GM21360 (cell line): ENCODE measurements around the gene ASB18.

Experiments
- ATAC-seq: cut with Tn5 transposase; IDR thresholded peaks from one replicate; pipeline ENCODE4 v1.9.1; 2021; ENCODE audit warnings: mild to moderate bottlenecking, moderate library complexity; ENCODE audit not compliant: unreplicated experiment

The ASB18 gene

GRCh38 chr2:236209996-236210395, 54.2 kb downstream of the ASB18 start:
- no peak for ATAC-seq

DNA sequence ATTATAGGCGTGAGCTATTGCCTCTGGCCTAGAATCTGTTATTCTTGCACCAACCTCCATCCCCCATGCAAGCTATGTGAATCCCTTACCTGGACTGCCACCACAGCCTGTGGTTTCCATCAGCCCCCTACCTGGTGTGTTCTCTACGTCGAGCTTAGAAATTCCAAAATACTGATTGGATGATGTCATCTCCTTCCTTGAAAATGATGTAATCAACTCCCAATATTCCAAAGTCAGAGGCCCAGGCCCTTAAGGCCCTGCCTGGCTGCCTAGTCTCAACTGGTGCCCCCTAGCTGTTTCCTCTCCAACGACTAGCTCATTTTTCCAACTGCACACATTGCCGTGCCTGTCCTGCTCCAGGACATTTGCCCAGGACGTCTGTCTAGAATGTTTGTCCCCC, 54.7 kb downstream of the ASB18 start:
- no peak for ATAC-seq

DNA sequence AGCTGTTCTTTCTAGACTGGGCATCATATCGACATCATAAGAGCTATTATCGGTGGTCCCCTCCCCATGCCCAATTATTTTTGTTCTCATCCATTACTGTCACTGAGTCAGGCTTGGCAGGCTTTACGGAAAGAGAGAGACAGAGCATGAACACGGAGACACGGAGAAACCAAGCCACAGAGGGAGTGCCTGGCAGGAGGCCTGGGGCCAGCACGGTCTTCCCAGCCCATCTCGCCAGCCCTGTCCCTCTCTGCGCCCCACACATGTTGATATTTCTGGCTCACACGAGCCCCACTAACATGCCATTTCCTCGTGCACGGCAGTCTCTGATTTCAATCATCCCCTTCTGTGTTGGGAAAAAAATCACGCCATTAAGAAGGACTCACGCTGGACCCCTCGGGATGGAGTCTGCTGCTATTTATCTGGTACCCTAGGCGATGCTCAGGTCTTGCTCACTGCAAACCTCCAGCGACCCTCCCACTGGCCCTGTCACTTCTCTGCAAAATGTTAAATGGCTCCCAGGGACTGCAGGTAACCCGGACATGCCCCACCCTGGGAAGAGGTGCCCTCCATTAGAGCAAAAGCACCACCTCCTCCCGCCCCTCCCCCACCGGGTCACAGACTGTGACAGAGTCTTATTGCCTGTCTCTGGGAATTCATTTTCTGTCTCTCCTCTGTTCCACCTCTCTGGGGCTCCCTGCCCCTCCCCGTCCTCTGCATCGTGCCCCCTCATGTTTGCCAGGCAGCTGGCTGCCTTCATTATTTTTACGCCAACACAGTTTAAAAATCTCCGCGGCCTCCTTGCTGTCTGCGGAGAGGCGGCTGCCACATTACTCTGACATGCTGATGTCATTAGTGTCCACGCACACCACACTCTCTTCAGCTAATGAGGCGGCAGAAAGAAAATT, 55.9 kb downstream of the ASB18 start:
- no peak for ATAC-seq

- ATAC-seq = no peak
Observed at GRCh38 chr2:236207472-236207871, 56.7 kb downstream of the ASB18 start.

DNA sequence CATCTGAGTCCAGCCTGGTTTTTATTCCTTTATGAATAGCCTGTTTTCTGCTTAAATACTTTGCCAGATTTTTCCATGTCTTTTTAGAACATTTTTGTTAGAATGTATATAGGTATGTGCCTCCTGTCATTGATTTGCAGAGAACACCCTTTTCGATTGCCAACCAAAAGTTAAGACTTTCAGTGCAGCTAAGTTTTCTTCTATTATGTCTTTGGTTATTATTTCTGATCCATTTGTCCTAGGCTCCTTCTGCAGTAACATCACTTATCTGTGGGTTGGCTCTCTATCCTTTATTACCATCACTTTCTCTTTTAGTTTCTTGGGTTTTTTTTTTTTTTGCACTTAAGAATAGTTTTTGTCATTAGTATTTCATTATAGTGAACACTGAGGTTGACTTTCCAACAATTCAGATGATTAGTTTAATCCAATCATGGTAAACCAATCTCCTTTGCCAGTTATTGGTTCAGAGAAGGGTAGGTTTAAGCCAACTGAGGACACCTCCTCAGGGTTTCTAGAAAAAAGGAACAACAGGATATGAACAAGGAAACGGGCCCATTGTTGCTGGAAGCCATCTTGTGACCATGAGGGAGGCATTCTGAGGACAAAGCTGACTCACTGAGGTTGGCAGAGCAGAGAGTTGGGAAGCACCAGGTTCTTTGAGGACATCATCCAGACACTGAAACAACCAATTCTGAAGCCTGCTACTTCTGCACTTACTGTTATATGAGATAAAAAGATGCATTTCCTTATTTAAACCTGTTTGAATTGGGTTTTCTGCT, 58.1 kb downstream of the ASB18 start:
- no peak for ATAC-seq

- ATAC-seq = no peak
Observed at GRCh38 chr2:236204953-236205352, 59.3 kb downstream of the ASB18 start.

DNA sequence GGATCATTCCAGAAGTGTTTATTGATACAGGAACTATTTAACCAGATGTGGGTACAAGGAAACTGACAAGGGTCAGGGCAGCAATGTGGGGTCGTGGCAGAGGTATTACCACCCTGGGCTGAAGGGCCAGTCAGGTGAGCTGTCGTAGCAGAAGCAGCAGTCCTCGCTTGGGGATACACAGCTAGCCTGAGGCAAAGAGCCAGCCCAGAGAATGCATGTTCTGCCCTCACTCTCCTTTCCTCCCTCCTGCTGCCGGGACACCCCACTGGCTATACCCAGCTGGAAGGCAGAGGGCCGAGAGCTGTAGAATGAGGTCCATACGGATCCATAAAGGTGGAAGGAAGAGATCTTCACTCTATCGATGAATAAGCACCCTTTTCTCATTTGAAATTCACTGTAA, 63.8 kb downstream of the ASB18 start:
- no peak for ATAC-seq

- no peak for ATAC-seq
Observed at GRCh38 chr2:236196366-236196765, 67.8 kb downstream of the ASB18 start.

DNA sequence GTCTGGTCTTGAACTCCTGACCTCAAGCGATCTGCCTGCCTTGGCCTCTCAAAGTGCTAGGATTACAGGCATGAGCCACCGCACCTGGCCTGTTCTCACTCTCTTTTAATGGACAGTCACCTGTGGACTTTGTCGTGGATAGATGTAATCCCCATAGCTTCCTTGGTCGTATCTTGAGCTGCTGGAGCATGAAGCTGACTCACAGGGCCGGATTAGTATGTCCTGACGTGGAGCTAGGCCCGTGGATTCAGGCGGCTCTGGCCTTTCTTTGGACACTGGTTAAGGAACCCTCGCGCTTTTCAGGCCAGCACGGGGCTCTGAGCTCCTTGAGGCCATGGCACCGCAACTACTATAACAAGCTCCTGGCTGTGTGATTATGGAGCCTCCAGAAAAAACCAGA, 68.5 kb downstream of the ASB18 start:
- ATAC-seq = no peak

GRCh38 chr2:236194786-236195185, 69.4 kb downstream of the ASB18 start:
- no peak for ATAC-seq

GRCh38 chr2:236193026-236193425, 71.2 kb downstream of the ASB18 start:
- no peak for ATAC-seq

DNA sequence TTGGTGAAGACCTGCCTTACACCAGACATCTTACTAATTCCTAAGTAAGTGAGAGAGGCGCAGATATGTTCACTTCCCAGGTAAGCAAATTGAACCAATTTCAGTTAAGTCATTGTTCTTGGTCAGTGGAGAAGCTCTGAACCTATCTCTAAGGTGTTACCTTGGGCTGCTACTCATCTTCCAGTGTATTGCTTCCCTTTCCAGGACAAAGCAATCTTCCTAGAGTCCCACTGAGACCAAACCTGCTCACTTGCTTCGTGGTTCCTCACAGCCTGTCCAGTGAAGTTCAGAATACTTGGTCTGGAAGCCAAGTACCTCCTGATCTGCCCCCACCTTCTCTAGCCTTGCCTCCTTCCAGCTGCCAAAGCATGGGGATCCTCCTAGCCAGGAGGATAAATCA, 73.5 kb downstream of the ASB18 start:
- no peak for ATAC-seq

DNA sequence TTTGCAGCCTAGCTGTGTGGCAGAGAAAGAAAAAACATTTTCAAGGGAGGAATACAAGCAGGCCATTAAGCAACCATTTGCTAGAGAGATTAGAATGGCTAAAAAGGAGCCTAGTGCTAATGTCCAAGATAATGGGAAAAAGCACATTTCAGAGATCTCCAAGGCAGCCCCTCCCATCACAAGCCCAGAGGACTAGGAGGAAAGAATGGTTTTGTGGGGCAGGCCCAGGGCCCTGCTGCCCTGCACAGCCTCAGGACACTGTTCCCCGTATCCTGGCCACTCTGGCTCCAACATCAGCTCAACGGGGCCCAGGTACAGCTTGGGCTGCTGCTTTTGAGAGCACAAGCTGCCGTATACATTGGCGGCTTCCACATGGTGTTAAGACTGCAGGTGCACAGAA, 79.5 kb downstream of the ASB18 start:
- no peak for ATAC-seq

GRCh38 chr2:236180831-236181453, 83.3 kb downstream of the ASB18 start:
- no peak for ATAC-seq

DNA sequence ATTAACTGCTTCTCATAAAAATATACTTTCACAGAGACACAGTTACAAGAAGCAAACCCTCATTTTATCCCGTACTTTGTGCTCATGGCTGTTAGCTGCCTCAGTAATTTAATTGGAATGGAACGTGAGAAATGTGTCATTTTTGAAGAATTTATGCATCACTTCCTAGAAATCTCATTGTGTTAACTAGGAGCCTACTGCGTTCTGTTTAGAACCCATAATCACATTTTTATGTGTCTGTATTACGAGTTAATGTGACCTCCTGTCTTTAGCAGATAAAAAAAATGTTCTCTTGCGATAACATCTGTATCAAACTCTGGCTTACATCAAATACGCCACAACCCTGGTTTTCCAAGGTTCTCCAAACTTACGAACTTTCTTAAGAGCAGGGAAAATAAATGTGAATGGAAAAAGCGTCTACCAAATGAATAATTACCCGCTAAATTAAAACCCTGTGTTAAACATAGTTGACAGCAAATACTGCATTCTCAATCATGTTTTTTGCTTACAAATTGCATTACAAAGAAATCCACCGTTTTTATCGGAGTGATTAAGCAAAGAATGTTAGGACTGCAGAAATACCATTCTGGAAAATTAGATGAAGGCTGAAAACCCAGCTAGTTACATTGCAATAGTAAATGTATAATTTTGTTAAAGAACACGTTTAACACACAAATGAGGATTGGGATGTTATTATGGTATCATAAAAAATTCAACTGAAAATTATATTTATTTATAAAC, 84.0 kb downstream of the ASB18 start:
- ATAC-seq = no peak

GRCh38 chr2:236179236-236180075, 84.8 kb downstream of the ASB18 start:
- ATAC-seq = no peak

- ATAC-seq = no peak
Observed at GRCh38 chr2:236178890-236179235, 85.3 kb downstream of the ASB18 start.

GRCh38 chr2:236177967-236178889, 86.0 kb downstream of the ASB18 start:
- ATAC-seq = no peak

GRCh38 chr2:236177604-236177966, 86.6 kb downstream of the ASB18 start:
- ATAC-seq = no peak
